Activated CD4-positive, CD25-positive, alpha-beta regulatory T cell treated with anti-CD3 and anti-CD28 coated beads, Interleukin-2, amount 50 U/mL, for 72 hours (primary cell): Measurements from ENCODE around the gene VWDE.
"Not testable (repeated sequence)": the region's sequence is repeated elsewhere in the genome, so short reads cannot be mapped to it uniquely, and the experiment has no call there.

ENCODE experiments used
- DNase-seq: peaks from one replicate; pipeline ENCODE4 v3.0.0; 2021

The VWDE gene

GRCh38 chr7:12403287-12404181 is at the start of gene VWDE:
Gene VWDE (minus strand): TSS chr7:12403865. CDS start chr7:12403716, 149 bp downstream.
- no peak for DNase-seq

GRCh38 chr7:12453136-12453535 is 49.5 kb upstream of the VWDE start:
- not testable (repeated sequence) for DNase-seq

DNA sequence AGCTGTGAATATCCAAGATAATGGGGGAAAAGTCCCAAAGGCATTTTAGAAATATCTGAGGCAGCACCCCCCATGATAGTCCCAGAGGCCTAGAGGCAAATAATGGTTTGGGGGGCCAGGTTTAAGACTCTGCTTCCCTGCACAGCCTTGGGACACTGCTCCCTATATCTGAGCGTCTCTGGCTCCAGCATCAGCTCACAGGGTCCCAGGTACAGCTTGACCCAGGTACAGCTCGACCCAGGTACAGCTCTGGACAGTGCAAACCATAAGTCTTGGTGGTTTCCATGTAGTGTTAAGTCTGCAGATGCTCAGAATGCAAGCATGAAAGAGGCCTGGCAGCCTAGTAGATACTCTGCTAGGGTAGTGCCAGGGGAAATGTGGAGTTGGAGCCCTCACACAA is 47.0 kb upstream of the VWDE start:
- no peak for DNase-seq

- DNase-seq = no peak
Observed at GRCh38 chr7:12444785-12445184, 41.1 kb upstream of the VWDE start.

GRCh38 chr7:12440229-12440628 is 36.6 kb upstream of the VWDE start:
- DNase-seq = no peak

DNA sequence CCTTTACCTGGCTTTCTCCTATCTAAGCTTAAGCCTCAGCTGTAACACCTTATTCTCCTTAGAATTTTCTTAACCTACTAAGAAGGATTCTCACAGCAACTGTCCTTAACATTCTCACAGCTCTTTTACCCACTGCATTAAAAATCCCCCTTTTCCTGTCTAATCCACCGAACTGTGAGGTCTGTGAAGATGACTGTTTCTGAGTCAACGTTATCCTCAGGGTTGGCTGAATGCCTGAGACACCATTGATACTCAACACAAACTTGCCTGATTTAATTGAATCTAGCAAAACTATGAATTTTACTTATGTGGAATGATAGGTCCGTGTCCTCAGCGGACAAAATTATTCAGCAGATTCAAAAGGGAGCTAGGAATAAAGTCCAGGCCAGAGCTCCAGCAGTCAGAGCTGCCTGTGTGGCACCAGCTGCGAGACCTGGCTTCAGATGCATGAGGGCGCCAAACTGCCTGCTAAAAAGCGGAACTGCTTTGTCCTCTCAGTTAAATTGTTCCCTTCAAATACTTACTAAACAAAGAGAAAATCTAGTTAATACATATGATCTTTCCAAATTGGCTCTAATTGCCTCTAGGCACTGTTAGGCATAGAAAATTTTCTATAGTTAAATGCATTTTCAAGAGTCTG is 33.4 kb upstream of the VWDE start:
- no peak for DNase-seq

DNA sequence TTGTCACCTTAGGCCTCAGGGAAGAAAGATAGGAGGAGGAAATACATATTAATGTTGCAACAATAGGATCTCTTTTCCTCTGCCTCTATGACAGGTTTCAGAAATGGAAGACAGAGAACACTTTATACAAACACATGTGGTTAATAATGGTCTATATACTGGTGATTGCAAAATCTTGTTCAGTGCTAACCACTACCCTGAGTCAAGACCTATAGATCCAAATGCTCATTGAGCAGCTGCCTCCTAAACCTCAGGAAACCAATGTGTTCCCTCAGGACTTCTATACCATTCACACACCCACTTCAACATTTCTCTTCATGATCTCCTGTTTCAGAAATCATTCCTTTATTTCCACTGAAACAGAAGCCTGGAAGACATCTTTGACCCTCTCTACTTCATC is 32.5 kb upstream of the VWDE start:
- no peak for DNase-seq

GRCh38 chr7:12434012-12434642 is 30.5 kb upstream of the VWDE start:
- no peak for DNase-seq

GRCh38 chr7:12431886-12432556 is 28.4 kb upstream of the VWDE start:
- DNase-seq = no peak

DNA sequence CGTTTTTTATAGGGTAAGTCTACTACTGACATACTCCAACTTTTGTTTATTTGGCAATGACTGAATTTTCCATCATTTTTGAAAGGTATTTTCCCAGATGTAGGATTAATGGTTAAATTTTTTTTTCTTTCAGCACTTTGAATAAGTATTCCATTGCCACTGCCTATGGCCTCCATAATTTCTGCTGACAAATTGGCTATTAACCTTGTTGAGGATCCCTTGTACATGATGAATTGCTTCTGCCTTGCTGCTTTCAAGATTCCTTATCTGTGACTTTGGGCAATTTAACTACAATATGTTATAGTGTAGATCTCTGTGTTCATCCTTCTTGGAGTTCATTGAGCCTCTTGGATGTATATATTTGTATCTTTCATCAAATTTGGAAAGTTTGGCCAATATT is 21.6 kb upstream of the VWDE start:
- no peak for DNase-seq

- no peak for DNase-seq
Observed at GRCh38 chr7:12423997-12424745, 20.5 kb upstream of the VWDE start.

- no peak for DNase-seq
Observed at GRCh38 chr7:12423355-12423996, 19.8 kb upstream of the VWDE start.

GRCh38 chr7:12422554-12423320 is 19.1 kb upstream of the VWDE start:
- no peak for DNase-seq

DNA sequence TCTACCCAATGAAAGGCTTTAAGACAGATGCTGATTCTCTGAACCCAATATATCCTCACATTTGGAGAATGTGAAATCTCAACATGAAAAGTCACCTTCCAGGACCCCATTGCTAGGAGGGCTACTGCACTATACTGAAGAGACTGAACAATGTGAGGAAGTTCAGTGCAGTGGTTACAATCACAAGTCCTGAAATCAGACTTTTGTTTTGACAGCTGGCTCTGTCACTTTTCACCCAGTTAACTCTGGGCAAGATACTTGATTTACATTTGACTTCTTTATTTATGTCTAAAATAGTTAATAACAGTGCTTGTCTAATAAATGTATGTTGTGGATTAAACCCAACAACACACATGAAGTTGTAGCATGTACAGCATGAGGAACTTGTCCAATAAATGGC is 14.8 kb upstream of the VWDE start:
- no peak for DNase-seq

DNA sequence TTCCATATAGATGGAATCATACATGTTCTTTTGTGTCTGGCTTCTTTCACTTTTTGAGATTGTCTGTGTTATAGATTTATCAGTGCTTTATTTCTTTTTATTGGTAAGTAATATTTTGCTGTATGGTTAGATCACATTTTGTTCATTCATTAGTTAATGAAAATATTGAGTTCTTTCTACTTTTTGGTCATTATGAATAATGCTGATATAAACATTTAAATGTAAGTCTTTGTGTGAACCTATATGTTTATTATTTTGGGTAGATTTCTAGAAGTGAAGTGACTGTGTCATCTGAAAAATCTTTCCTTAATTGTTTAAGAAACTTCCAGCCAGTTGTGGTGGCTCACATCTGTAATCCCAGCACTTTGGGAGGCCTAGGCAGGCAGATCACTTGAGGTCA is 11.4 kb upstream of the VWDE start:
- no peak for DNase-seq

DNA sequence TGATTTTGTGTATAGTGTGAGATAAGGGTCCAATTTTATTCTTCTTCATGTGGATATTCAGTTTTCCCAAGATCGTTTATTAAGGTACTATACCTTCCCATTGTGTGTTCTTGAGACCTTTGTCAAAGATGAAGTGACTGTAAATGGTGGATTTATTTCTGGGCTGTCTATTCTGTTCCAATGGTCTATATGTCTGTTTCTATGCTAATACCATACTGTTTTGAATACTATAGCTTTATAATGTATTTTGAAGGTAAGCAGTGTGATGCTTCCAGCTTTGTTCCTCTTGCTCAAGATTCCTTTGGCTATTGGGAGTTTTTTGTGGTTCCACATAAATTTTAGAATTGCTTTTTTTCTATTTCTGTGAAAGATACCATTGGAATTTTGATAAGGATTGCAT is 8.7 kb upstream of the VWDE start:
- no peak for DNase-seq

GRCh38 chr7:12410523-12410922 is 6.9 kb upstream of the VWDE start:
- no peak for DNase-seq

GRCh38 chr7:12409097-12409711 is 5.5 kb upstream of the VWDE start:
- DNase-seq = no peak

DNA sequence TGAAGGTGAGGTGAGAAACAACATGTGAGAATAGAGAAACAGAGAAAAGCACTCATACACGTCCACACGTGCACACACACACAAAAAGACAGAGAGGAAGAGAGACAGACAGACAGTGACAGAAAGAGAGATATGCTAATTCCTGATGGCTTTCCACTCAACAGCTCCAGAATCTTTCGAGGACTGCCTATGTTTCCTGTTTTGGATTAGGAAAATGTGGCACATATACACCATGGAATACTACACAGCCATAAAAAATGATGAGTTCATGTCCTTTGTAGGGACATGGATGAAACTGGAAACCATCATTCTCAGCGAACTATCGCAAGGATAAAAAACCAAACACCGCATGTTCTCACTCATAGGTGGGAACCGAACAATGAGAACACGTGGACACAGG is 4.0 kb upstream of the VWDE start:
- not testable (repeated sequence) for DNase-seq

- no peak for DNase-seq
Observed at GRCh38 chr7:12402365-12402725, 1.3 kb downstream of the VWDE start.
